OCI-LY7 (cell line): ENCODE results near the gene VCL.

Source experiments
- EZH2phosphoT487 ChIP-seq: fragments of 200-600 bp; sonication (generic); IDR thresholded peaks from 2 replicates; pipeline ENCODE4 v1.6.1; 2018; ENCODE audit warnings: low read depth, borderline replicate concordance, mild to moderate bottlenecking, mixed run types, antibody characterized with exemption, low read length, moderate library complexity, mixed read lengths
- TF ChIP-seq, protein P1 (sequence below): fragments of 200-600 bp; sonication (generic); conservative IDR thresholded peaks from 2 replicates; pipeline ENCODE4 v1.5.1; 2014; ENCODE audit warnings: mild to moderate bottlenecking, antibody characterized with exemption, low read length, moderate library complexity, mixed read lengths

DNA sequence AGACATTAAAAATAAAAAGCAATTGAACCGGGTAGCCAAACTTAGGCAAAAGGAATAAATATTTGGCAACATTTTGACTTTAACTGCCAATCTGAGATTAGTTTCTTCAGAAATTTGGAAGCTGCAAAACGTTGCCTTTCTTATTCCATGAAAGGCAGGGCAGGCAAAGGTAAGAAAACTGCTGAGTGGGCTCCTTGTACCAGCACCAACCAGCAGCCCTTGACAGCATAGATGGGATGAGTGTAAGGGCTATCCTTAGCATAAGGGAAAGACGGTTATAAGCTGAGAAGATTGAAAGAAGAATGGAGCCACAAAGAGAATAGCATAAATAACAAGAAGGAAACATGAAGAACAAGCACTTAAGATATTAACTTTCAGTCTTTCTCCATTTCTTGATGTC is 124.1 kb downstream of the VCL start:
- TF ChIP-seq, protein P1, sequence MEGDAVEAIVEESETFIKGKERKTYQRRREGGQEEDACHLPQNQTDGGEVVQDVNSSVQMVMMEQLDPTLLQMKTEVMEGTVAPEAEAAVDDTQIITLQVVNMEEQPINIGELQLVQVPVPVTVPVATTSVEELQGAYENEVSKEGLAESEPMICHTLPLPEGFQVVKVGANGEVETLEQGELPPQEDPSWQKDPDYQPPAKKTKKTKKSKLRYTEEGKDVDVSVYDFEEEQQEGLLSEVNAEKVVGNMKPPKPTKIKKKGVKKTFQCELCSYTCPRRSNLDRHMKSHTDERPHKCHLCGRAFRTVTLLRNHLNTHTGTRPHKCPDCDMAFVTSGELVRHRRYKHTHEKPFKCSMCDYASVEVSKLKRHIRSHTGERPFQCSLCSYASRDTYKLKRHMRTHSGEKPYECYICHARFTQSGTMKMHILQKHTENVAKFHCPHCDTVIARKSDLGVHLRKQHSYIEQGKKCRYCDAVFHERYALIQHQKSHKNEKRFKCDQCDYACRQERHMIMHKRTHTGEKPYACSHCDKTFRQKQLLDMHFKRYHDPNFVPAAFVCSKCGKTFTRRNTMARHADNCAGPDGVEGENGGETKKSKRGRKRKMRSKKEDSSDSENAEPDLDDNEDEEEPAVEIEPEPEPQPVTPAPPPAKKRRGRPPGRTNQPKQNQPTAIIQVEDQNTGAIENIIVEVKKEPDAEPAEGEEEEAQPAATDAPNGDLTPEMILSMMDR = no peak
- TF ChIP-seq EZH2phosphoT487 = no peak
